ENCODE data around the gene GPR171. TPM values are rescaled to one million over a fixed set of nuclear protein-coding genes. Genes with fewer than 3 reads are reported as not detected.

The GPR171 gene
- total RNA-seq, 1 donor = not detected

DNA sequence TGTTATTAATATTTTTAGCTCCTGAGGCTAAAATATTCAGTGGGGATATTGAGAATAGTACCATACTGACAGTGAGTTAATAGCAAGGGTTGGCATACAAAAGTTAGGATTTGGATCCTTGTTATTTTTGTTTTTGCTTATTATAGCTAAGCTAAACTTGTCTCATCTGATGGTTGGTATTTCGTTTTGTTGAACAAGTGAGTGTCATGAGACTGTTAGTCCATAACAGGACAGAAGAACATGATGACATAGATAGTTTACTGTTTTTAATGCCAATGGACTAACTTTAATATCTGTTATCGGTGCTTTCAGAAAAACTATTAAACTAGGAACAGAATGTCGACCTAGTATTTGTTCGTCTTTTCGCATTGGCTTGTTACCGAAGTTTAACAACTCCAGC is 48.5 kb downstream of the GPR171 start:
- TF ChIP-seq, protein P1, sequence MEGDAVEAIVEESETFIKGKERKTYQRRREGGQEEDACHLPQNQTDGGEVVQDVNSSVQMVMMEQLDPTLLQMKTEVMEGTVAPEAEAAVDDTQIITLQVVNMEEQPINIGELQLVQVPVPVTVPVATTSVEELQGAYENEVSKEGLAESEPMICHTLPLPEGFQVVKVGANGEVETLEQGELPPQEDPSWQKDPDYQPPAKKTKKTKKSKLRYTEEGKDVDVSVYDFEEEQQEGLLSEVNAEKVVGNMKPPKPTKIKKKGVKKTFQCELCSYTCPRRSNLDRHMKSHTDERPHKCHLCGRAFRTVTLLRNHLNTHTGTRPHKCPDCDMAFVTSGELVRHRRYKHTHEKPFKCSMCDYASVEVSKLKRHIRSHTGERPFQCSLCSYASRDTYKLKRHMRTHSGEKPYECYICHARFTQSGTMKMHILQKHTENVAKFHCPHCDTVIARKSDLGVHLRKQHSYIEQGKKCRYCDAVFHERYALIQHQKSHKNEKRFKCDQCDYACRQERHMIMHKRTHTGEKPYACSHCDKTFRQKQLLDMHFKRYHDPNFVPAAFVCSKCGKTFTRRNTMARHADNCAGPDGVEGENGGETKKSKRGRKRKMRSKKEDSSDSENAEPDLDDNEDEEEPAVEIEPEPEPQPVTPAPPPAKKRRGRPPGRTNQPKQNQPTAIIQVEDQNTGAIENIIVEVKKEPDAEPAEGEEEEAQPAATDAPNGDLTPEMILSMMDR (IDR thresholded peaks at IDR 0.05; ENCODE audit: insufficient read depth, low read depth, low read length) = no peak
- H3K4me3 ChIP-seq (ENCODE audit: low read depth, low read length) = no peak overlapping the region
- peak; percentile 4 for DNase-seq (ENCODE audit: low read depth)

DNA sequence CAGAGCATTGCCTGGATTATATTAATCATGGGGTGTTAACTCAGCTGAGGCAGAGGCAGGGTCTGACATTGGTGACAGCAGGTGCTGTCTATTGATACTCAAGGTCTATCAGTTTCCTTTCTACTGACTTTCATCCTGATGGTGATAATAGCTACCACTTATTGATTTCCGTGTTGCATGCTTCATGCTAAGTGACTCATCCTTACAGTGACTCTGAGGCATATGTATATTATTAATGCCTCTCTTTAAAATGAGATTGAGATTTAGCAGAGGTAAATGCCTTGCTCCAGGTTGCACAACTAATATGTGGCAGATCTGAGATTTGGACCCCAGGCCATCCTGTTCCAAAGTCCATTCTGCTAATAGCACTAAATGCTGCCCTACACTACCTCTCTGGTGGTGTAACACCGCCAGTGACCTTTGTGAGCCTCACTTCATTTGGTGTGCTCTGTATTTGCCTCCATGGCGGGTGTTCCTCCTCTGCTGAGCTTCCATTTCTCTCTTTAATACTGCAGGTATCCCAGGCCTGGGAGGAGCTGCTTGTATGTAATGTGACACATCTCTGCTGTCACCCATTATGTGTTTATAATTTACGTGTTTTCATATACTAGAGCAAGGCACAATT is 50.4 kb downstream of the GPR171 start:
- TF ChIP-seq, protein P1 (IDR thresholded peaks at IDR 0.05; ENCODE audit: insufficient read depth, low read depth, low read length) = no peak
- no peak for DNase-seq (ENCODE audit: low read depth)
- H3K4me3 ChIP-seq (ENCODE audit: low read depth, low read length) = no peak overlapping the region

Small RNA genes lying within 50 kb of the gene (small RNA-seq; reads per million reads assigned to genes)
- not detected for gene RNA5SP145

Other genes with a start within 250 kb of the GPR171 start
- gene CLRN1, start 230.5 kb downstream of the GPR171 start, total RNA-seq = not detected in 2 replicates
- 0.32 and 1.3 TPM in 2 replicates for gene MED12L, start 117.6 kb downstream of the GPR171 start, total RNA-seq
- gene P2RY14, start 75.3 kb upstream of the GPR171 start, total RNA-seq = not detected in 2 replicates
- gene GPR87, start 113.6 kb upstream of the GPR171 start, total RNA-seq = 0.43 TPM in 1 of 2 replicates, not detected in the other
- gene P2RY13, start 126.3 kb upstream of the GPR171 start, total RNA-seq = not detected in 2 replicates
- under 0.01 TPM in 1 of 2 replicates, not detected in the other for gene P2RY12, start 181.5 kb upstream of the GPR171 start, total RNA-seq

Data from fibroblast of villous mesenchyme (primary cell).